Measurements from ENCODE around the gene HMGN1. TPM values are rescaled to one million over a fixed set of nuclear protein-coding genes. Genes with fewer than 3 reads are reported as not detected.

The HMGN1 gene
- polyA plus RNA-seq, 1 donor (not counting 4 experiments of a cell fraction or from before 2014, with no cell fraction given) = 245 TPM

- DNase-seq (ENCODE audit: low read depth, low spot score) (no peak), FAIRE-seq (no peak)
- Histone ChIP-seq H4K20me1 (ENCODE audit: control insufficient read depth, extremely low read depth, insufficient read depth, low read length) (no peaks in the 10 kb centered on the region), H3K27ac (ENCODE audit: control insufficient read depth, insufficient read depth, low read length) (no peak overlapping the region), H2AFZ (ENCODE audit: control insufficient read depth, low read length) (no peak overlapping the region), H3K9me1 (ENCODE audit: control insufficient read depth, extremely low read depth, insufficient read depth, low read length) (no peaks in the 10 kb centered on the region), H3K4me1 (ENCODE audit: control insufficient read depth, extremely low read depth, insufficient read depth, low read length) (peaks cover 2% of the 10 kb centered on the region), H3K36me3 (ENCODE audit: control insufficient read depth in 2 of 2, extremely low read depth in 1 of 2, insufficient read depth in 2 of 2, low read length in 2 of 2) (no peaks in the 10 kb centered on the region), H3K4me2 (ENCODE audit: control insufficient read depth, extremely low read depth, insufficient read depth, low read depth, low read length) (no peak overlapping the region), H3K9ac (ENCODE audit: control insufficient read depth, extremely low read depth, insufficient read depth, low read length) (no peak overlapping the region), H3K4me3 (ENCODE audit: control insufficient read depth in 2 of 3, extremely low read depth in 1 of 3, insufficient read depth in 2 of 3, low read depth in 1 of 3, low read length in 3 of 3) (no peak overlapping the region), H3K79me2 (ENCODE audit: control insufficient read depth, insufficient read depth, low read length) (no peaks in the 10 kb centered on the region), H3K9me3 (ENCODE audit: control insufficient read depth, low read depth, low read length) (no peaks in the 10 kb centered on the region), H3K27me3 (ENCODE audit: control insufficient read depth, extremely low read depth, insufficient read depth, low read length) (no peaks in the 10 kb centered on the region)
- dilution Hi-C loops (cut with MboI; ENCODE audit: extremely low pct_ligation_motif_present, low sequenced_read_pairs) = no loop called here
- no peak for TF ChIP-seq CTCF (optimal IDR thresholded peaks at IDR 0.05 in 1 of 3, IDR thresholded peaks at IDR 0.05 in 1 of 3, conservative IDR thresholded peaks at IDR 0.05 in 1 of 3; ENCODE audit: extremely low read depth in 1 of 3, insufficient read depth in 2 of 3, low read length in 3 of 3)
Observed at GRCh38 chr21:39359382-39359781, 10.5 kb upstream of the HMGN1 start.

DNA sequence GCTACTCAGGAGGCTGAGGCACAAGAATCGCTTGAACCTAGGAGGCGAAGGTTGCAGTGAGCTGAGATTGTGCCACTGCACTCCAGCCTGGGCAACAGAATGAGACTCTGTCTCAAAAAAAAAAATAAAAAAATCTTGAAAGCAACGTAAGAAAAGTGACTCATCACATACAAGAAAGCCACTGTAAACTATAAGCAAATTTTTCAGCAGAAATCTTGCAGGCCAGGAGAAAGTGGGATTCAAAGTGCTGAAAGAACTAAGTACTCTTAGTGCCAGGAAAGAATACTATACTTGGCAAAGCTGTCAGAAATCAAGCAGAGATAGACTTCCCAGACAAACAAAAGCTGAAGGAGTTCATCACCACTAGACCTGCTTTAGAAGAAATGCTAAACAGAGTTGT is 4.4 kb upstream of the HMGN1 start:
- H3K9me3 ChIP-seq (ENCODE audit: control insufficient read depth, low read depth, low read length) = no peaks in the 10 kb centered on the region
- FAIRE-seq (no peak), DNase-seq (ENCODE audit: low read depth, low spot score) (no peak)
- no peaks in the 10 kb centered on the region for H3K36me3 ChIP-seq (ENCODE audit: control insufficient read depth in 2 of 2, extremely low read depth in 1 of 2, insufficient read depth in 2 of 2, low read length in 2 of 2)
- H3K9me1 ChIP-seq (ENCODE audit: control insufficient read depth, extremely low read depth, insufficient read depth, low read length) = no peaks in the 10 kb centered on the region
- H2AFZ ChIP-seq (ENCODE audit: control insufficient read depth, low read length) = no peak overlapping the region
- no peak for TF ChIP-seq EZH2 (IDR thresholded peaks at IDR 0.05; ENCODE audit: low read length)
- no peak for TF ChIP-seq CTCF (optimal IDR thresholded peaks at IDR 0.05 in 1 of 3, IDR thresholded peaks at IDR 0.05 in 1 of 3, conservative IDR thresholded peaks at IDR 0.05 in 1 of 3; ENCODE audit: extremely low read depth in 1 of 3, insufficient read depth in 2 of 3, low read length in 3 of 3)
- H3K4me1 ChIP-seq (ENCODE audit: control insufficient read depth, extremely low read depth, insufficient read depth, low read length) = peaks cover 7% of the 10 kb centered on the region
- dilution Hi-C loops (cut with MboI; ENCODE audit: extremely low pct_ligation_motif_present, low sequenced_read_pairs) = no loop called here
- H3K4me3 ChIP-seq (ENCODE audit: control insufficient read depth in 2 of 3, extremely low read depth in 1 of 3, insufficient read depth in 2 of 3, low read depth in 1 of 3, low read length in 3 of 3) = no peak overlapping the region
- H3K9ac ChIP-seq (ENCODE audit: control insufficient read depth, extremely low read depth, insufficient read depth, low read length) = no peak overlapping the region
- H4K20me1 ChIP-seq (ENCODE audit: control insufficient read depth, extremely low read depth, insufficient read depth, low read length) = no peaks in the 10 kb centered on the region
- H3K4me2 ChIP-seq (ENCODE audit: control insufficient read depth, extremely low read depth, insufficient read depth, low read depth, low read length) = no peak overlapping the region
- peaks cover 1% of the 10 kb centered on the region for H3K79me2 ChIP-seq (ENCODE audit: control insufficient read depth, insufficient read depth, low read length)
- no peak overlapping the region for H3K27ac ChIP-seq (ENCODE audit: control insufficient read depth, insufficient read depth, low read length)
- no peaks in the 10 kb centered on the region for H3K27me3 ChIP-seq (ENCODE audit: control insufficient read depth, extremely low read depth, insufficient read depth, low read length)
